GM19467 (cell line): ENCODE results near the gene PRKAG2.
"Not testable (repeated sequence)": the region's sequence is repeated elsewhere in the genome, so short reads cannot be mapped to it uniquely, and the experiment has no call there.

Source experiments
- ATAC-seq: cut with Tn5 transposase; IDR thresholded peaks from one replicate; pipeline ENCODE4 v1.9.1; 2021; ENCODE audit warnings: mild to moderate bottlenecking, moderate library complexity; ENCODE audit not compliant: unreplicated experiment

Gene PRKAG2

DNA sequence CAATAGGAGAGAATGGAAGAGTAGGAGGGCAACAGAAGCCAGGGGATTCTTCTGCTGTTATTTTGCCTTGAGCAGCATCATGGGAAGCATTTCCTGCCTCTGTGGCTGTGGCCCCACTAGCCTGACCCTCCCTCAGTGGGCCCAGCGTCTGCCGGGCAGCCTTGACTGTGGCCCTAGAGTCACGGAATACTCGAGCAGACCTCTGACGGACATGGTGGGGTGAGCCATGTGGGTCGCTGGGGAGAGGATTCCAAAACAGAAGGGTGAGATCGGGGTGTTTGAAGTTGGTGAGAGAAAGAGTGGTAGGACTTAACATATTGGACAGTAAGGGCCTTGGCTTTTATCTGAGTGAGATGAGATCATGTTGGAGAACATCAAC is 8.3 kb upstream of the PRKAG2 start:
- ATAC-seq, result no peak

GRCh38 chr7:151884312-151885201 is 7.6 kb upstream of the PRKAG2 start:
- no peak for ATAC-seq

GRCh38 chr7:151883857-151884256 is 6.9 kb upstream of the PRKAG2 start:
- no peak for ATAC-seq

- no peak for ATAC-seq
Measured at GRCh38 chr7:151882734-151883133, 5.8 kb upstream of the PRKAG2 start.

DNA sequence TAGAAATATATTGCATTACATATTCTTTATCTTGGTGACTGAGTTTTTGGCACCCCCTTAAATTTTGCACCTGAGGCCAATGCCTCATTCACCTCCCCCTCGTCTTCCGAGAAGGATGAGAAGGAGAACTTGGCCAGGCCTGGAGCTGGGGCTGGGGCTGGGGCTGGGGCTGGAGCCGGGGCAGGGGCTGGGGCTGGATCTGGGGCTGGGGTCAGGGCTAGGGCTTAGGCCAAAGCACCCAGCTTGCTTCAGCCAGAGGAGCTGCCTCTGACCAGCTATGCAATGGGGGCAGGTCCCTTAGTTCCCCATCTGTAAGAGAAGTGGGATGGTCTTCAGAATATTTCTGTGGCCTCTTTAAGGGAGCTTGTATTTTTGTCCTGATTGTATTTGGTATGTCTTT is 3.8 kb upstream of the PRKAG2 start:
- no peak for ATAC-seq

DNA sequence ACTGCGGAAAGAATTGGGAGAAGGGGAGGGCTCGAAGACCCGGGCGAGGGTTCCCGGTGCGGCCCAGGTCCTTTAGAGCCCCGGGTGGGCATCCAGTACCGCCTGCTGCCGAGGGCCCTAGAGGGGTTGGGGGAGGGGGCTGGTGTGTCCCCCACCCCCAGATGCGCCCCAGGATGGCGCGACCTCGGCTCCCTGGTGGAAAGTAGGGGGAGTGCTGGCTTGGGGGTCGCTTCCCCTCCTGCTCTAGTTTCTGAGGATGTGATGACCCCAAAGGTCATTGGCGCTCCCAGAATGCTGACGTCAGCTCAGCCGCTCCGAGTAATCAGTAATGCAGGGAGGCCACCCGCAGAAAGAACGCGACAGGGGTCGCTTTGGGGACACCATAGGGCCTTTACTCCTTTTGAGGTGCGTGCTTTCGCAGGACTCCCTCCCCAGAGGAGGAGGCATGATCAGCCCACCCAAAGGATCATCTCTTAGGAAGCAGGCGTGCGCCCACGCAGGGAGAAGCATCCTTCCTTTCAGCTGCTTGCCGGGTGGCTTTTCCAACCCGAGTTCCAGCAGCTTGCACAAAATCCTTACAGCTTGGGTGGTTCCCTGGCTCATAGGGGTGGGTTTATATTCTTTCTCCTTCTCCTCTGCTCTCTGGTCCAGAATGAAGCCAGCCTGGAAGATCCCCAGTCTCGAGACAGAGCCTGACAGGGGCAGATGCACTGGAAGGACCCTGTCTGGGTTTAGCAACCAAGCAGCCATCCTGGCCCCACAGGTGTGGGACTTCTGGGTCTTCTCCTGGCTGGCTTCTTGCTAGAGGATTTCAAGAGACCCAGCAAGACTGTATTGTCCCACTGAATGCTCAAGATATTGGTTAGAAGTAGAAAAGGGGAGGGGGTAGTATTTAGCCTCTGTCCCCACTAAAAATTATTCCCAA is 1.3 kb upstream of the PRKAG2 start:
- no peak for ATAC-seq

DNA sequence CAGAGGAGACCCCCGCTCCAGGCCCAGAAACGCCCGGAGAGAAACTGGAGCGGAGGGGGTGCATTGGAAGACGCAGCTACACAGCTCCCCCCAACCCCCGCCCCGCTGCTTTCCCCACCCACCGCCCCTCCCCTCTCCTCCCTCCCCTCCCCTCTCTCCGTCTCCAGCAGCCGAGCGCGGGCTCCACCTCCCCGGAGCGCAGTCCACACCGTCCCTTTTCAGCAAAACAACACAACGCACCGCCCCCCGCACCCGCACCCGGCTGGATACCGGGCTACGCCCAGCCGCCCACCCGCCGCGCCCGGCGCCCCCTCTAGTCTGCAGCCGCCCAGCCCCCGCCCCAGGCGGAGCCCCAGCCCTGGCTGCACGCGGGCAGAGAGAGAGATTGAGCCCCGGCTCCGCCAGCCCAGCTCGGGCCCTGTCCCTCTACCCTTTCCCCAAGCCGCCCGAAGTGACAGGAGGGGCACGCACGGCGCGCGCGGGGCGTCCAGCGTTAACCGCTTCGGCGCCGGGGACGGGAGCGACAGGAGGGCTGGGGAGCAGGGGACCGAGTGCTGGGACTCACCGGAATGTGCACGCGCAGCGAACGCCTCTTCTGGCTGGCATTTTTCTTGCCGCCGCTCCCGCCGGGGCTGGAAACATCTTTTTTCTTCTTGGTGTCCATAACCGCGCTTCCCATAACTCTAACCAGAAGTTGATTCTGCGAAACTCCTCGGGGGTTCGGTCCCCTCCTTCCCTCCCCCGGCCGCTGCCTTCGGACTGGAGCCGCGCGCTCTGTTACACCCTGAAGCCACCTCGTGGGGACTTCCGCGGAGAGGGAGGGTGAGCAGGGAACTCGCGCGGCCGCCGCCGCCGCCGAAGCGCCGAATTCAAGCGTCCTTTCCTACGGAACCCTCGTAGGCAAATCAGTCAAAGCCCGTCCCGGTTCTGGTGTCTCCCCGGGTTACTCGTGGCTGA is 695 bp downstream of the PRKAG2 start:
- no peak for ATAC-seq

DNA sequence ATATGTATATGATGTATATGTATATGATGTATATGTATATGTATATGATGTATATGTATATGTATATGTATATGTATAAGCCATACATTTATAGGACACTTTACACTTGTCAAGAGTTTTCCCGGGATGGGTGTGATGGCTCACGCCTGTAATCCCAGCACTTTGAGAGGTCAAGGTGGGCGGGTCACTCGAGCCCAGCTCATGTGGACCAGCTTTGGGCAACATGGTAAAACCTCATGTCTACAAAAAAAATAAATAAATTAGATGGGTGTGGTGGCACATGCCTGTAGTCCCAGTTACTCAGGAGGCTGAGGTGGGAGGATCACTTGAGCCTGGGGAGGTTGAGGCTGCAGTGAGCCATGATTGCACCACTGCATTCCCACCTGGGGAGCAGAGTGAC is 2.4 kb downstream of the PRKAG2 start:
- not testable (repeated sequence) for ATAC-seq

DNA sequence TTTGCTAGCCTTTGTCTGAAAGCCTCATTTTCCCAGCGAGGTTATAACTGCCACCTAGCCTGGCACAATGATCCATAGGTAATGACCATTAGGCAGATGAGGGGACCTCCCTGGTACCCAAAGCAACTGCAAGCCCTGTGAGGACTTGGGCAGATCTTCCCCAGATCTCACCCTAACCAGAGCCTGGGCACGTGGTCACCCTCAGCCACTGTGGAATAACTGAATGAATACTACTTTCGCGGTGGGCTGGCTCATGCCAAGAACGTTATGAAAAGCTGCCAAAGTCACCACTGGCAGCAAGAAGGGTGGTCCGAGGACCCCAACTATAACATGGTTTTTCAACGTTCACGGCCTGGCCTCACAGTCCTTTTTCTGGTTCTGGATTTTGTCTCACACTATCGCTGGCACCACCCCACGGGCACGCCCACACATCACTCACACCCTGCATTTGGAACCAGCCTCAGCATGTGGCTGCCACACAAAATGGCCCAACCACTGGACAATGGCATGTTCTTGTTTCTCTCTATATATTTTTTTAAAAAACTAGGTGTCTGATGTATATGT is 3.4 kb downstream of the PRKAG2 start:
- no peak for ATAC-seq

DNA sequence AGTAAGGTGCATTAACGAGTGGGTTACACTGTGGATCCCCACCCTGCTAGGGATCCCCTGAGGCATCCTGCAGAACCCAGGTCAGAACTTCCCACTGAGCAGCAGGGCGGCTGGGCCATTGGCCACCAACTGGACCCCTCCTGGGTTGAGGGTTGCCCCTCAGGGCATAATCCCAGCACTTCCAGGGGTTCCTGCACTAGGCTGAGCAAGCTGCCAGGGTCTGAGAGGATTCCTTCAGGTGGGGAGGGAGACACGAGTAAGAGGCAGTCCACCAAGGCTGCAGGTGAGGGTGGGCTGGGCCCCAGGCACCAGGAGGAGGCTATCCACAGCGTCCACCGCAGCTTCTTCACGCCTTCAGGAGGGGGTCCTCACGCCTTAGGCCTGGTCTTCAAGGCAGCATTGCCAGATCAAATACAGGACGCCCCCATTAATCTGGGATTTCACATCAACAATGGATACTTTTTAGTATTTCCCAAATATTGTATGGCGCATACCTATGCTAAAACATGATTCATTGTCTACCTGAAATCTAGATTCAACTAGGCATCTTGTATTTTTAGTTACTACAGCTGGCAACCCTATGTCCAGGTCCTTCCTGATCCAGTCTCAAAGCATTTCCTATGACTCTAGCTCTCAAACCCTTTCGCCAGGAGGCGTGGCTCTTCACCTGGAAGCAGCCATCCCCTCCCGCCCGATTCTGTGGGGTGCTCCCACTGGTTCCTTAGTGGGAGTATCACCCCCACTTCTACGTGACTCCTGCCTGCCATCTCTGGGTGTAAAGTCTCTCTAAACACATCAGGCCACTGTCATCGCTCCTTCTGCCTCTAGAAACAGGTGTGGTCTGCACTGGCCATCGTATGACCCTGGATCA is 4.1 kb downstream of the PRKAG2 start:
- ATAC-seq, result no peak

DNA sequence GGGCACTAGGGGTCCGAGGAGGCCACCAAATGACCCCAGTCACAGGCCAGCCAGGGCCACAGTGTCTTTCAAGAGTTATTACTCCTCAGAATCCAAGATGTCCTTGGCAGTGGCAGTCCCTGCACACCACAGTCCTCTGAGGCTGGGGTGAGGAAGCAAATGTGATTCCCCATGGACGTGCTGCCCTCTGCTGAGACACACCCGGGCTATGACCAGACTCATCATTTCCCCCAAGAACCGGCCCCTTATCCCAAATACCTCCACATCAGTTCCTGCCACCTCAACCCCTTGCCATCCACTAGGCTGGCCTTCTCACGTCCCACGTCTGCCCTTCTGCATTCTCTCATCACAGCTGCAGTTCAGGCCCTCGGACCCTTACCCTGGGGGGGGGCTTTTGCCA is 5.0 kb downstream of the PRKAG2 start:
- ATAC-seq, result no peak

DNA sequence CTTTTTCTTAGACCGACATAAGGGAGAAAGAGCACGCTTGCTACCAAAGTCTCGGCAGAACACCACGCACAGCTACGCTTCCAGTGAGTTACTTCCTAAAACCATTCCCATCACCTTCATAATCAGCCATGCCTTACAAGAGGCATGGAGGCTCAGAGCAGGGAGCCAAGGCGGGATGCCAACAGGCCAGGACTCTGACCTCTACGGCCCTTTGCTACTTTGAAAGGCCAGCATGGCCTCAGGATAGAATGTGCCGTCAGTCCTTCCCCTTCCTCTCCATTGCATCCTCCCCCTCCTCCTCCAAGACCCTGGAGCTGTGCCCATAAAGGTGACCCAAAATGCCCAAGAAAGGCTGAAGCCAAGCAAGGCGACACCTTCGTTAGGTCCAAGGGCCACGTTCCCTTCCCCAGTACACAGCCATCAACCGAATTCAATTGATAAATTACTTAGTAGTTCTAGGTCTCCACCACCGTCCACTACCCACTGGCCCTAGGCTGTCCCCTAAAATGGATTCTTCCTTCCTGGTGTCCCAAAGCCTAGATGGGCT is 5.7 kb downstream of the PRKAG2 start:
- no peak for ATAC-seq

- ATAC-seq, result no peak
Measured at GRCh38 chr7:151869968-151870918, 6.7 kb downstream of the PRKAG2 start.

GRCh38 chr7:151869455-151869854 is 7.5 kb downstream of the PRKAG2 start:
- ATAC-seq, result no peak

GRCh38 chr7:151869109-151869428 is 7.8 kb downstream of the PRKAG2 start:
- ATAC-seq, result no peak

DNA sequence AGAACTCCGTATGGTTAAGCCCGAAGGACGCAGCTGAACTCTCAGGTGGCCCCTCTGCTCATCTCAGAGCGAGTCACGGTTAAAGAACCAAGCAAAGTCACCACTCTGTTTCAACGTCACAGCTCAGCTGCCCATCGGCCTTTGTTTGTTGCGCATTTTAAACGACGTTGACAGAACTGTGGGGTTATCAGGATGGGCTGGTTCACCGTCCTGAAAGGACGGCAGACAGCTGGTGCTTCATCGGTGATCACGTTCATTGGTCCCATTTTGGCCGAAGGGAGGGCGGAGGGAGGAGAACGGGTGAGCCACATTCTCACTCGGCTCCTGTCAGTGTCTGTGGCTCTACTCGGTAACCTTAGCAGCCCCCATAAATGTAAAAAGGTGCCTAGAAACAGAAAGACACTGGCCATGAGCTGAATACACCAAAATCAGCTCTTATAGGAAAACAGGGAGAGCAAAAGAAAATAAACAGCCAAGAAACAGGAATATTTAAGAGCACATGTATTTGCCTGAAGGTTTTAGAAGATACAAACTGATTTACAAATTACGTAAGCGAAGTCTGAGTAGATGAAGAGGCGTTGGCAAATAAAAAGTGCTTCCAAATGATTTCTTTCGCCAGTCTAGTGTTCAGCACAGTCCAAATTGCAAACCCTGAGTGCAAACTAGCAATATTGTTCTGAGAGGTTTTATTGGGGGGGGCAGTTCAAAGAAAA is 8.4 kb downstream of the PRKAG2 start:
- ATAC-seq, result no peak

DNA sequence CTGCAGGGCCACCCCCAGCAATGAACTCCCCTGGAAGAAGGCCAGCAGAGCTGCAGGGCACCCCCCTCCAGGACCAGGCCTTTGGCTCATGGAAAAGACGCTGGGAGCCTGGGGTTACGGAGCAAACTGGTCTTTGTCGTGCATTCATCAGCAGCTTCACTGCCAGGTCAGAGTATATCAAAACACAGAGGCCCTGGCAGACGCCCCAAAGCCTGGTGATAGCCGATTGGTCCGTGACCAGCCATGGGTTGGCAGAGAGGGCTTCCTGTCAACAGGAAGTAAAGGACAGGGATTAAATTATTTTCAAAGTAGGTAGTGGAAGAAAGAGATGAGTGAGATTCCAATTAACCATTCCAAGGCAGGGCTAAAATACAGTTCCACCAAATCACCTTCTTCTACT is 9.0 kb downstream of the PRKAG2 start:
- ATAC-seq, result no peak
